ENCODE measurements around the gene LAMA3. TPM values are rescaled to one million over a fixed set of nuclear protein-coding genes. Genes with fewer than 3 reads are reported as not detected.

Gene LAMA3
- polyA plus RNA-seq, 1 of the 3 experiments (the other 2 are of a cell fraction) = 3.5 TPM

- DNase-seq = no peak
- no peak overlapping the region for H3K4me2 ChIP-seq
- H3K9me3 ChIP-seq = no peaks in the 10 kb centered on the region
- peaks cover 6 to 22% of the 10 kb centered on the region in 2 experiments; a peak in 3 of 4 replicates for H3K4me1 ChIP-seq (ENCODE audit: control insufficient read depth in 1 of 2, insufficient read depth in 2 of 2, low read depth in 1 of 2, low read length in 1 of 2)
- no peak overlapping the region for H3K27ac ChIP-seq (ENCODE audit: low read depth in 2 of 2, low read length in 1 of 2)
- no peaks in the 10 kb centered on the region for H4K20me1 ChIP-seq (ENCODE audit: insufficient read depth)
- POLR2A ChIA-PET = no interaction called here
- H3K79me2 ChIP-seq (ENCODE audit: insufficient read depth) = no peaks in the 10 kb centered on the region
- H3K27me3 ChIP-seq (ENCODE audit: insufficient read depth) = no peaks in the 10 kb centered on the region
- TF ChIP-seq, protein P1, sequence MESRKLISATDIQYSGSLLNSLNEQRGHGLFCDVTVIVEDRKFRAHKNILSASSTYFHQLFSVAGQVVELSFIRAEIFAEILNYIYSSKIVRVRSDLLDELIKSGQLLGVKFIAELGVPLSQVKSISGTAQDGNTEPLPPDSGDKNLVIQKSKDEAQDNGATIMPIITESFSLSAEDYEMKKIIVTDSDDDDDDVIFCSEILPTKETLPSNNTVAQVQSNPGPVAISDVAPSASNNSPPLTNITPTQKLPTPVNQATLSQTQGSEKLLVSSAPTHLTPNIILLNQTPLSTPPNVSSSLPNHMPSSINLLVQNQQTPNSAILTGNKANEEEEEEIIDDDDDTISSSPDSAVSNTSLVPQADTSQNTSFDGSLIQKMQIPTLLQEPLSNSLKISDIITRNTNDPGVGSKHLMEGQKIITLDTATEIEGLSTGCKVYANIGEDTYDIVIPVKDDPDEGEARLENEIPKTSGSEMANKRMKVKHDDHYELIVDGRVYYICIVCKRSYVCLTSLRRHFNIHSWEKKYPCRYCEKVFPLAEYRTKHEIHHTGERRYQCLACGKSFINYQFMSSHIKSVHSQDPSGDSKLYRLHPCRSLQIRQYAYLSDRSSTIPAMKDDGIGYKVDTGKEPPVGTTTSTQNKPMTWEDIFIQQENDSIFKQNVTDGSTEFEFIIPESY (IDR thresholded peaks at IDR 0.05; ENCODE audit: borderline replicate concordance, low read depth) = no peak
- TF ChIP-seq POLR2AphosphoS5 (IDR thresholded peaks at IDR 0.05; ENCODE audit: low read depth, low read length) (no peak), FOXJ3 (CRISPR knock-in tag; IDR thresholded peaks at IDR 0.05) (no peak), RXRA (IDR thresholded peaks at IDR 0.05; ENCODE audit: borderline replicate concordance, low read depth) (no peak), ELF1 (IDR thresholded peaks at IDR 0.05) (no peak), RFX5 (IDR thresholded peaks at IDR 0.05; ENCODE audit: low read length) (no peak), GABPA (IDR thresholded peaks at IDR 0.05; ENCODE audit: low read depth) (no peak), RAD21 (IDR thresholded peaks at IDR 0.05; ENCODE audit: low read length) (no peak), TCF12 (IDR thresholded peaks at IDR 0.05) (no peak), FOSL2 (IDR thresholded peaks at IDR 0.05; ENCODE audit: borderline replicate concordance, low read depth) (no peak), MXI1 (IDR thresholded peaks at IDR 0.05; ENCODE audit: low read depth, low read length) (no peak)
- TF ChIP-seq, protein P2, sequence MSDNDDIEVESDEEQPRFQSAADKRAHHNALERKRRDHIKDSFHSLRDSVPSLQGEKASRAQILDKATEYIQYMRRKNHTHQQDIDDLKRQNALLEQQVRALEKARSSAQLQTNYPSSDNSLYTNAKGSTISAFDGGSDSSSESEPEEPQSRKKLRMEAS (IDR thresholded peaks at IDR 0.05; ENCODE audit: low read depth) = no peak
- H2AFZ ChIP-seq (ENCODE audit: low read depth) = no peak overlapping the region
- H3K36me3 ChIP-seq (replicated peaks in 1 of 2; ENCODE audit: control insufficient read depth in 1 of 2, insufficient read depth in 2 of 2, low read length in 1 of 2) = no peaks in the 10 kb centered on the region
- no peak overlapping the region for H3K4me3 ChIP-seq (ENCODE audit: low read depth in 2 of 2, low read length in 1 of 2)
- H3F3A ChIP-seq (replicated peaks; ENCODE audit: insufficient read depth) = no peaks in the 10 kb centered on the region
- no peaks in the 10 kb centered on the region for H3K9me2 ChIP-seq
- CTCF ChIA-PET = interaction anchor here (1.4 to 2.0 kb wide), 2 partner anchors 22 to 34 kb away, joined by 5 to 6 read pairs; no protein-coding TSS in a partner anchor
- no peak overlapping the region for H3K9ac ChIP-seq
- 90% methylated on average over 12 of the region's 13 CpGs for WGBS (ENCODE audit: low lambda C conversion rate)
Measured at GRCh38 chr18:23884681-23885375, 195.6 kb downstream of the LAMA3 start.

DNA sequence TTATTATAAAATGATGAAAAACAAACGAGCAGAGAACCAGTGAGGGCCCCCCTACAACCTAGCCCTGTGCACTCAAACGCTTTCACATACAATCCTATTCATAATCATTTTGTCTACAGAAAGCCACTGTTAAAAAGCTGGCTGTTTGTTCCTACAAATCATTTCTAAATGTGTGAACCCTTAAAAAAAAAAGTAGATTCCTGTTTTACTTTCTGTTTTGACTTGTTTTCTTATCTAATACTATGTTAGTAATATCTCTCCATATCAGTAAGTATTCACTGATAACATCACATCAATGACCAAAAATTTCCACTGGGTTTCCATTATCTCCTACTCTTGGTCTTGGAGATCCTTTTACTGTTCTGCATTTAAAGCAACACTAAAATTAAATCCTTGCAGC, 196.5 kb downstream of the LAMA3 start:
- Histone ChIP-seq H3K4me2 (no peak overlapping the region), H3K4me3 (ENCODE audit: low read depth in 2 of 2, low read length in 1 of 2) (no peak overlapping the region), H3K79me2 (ENCODE audit: insufficient read depth) (no peaks in the 10 kb centered on the region), H4K20me1 (ENCODE audit: insufficient read depth) (no peaks in the 10 kb centered on the region), H3K27ac (ENCODE audit: low read depth in 2 of 2, low read length in 1 of 2) (no peak overlapping the region), H3K9me2 (no peaks in the 10 kb centered on the region), H3K9me3 (no peaks in the 10 kb centered on the region), H2AFZ (ENCODE audit: low read depth) (no peak overlapping the region), H3K27me3 (ENCODE audit: insufficient read depth) (no peaks in the 10 kb centered on the region), H3K36me3 (replicated peaks in 1 of 2; ENCODE audit: control insufficient read depth in 1 of 2, insufficient read depth in 2 of 2, low read length in 1 of 2) (no peaks in the 10 kb centered on the region), H3K9ac (no peak overlapping the region), H3K4me1 (ENCODE audit: control insufficient read depth in 1 of 2, insufficient read depth in 2 of 2, low read depth in 1 of 2, low read length in 1 of 2) (peaks cover 6 to 30% of the 10 kb centered on the region in 2 experiments; a peak in 3 of 4 replicates), H3F3A (replicated peaks; ENCODE audit: insufficient read depth) (peaks cover 7% of the 10 kb centered on the region)
- WGBS (ENCODE audit: low lambda C conversion rate) = 77% methylated on average over 2 of the region's 2 CpGs
- no peak for DNase-seq
- ChIA-PET POLR2A (interaction anchor here (0.6 kb wide), 1 partner anchor 1444 kb away, joined by 3 read pairs; no protein-coding TSS in a partner anchor), CTCF (interaction anchor here (1.0 kb wide), 1 partner anchor 33 kb away, joined by 4 read pairs; no protein-coding TSS in a partner anchor)
- TF ChIP-seq MXI1 (IDR thresholded peaks at IDR 0.05; ENCODE audit: low read depth, low read length) = no peak

Measured in SK-N-SH (cell line).